Stimulated activated CD8-positive, alpha-beta memory T cell treated with anti-CD3 and anti-CD28 coated beads, Interleukin-15, amount 100 ng/mL, for 1 hour (primary cell): ENCODE results near the gene GNAT1.
"Not testable (repeated sequence)": the region's sequence is repeated elsewhere in the genome, so short reads cannot be mapped to it uniquely, and the experiment has no call there.

ENCODE experiments used
- DNase-seq: peaks from one replicate; pipeline ENCODE4 v3.0.0-alpha.2; 2020; ENCODE audit warnings: low read depth

GNAT1 gene

GRCh38 chr3:50203809-50204803, 12.7 kb downstream of the GNAT1 start:
- DNase-seq, result no peak

DNA sequence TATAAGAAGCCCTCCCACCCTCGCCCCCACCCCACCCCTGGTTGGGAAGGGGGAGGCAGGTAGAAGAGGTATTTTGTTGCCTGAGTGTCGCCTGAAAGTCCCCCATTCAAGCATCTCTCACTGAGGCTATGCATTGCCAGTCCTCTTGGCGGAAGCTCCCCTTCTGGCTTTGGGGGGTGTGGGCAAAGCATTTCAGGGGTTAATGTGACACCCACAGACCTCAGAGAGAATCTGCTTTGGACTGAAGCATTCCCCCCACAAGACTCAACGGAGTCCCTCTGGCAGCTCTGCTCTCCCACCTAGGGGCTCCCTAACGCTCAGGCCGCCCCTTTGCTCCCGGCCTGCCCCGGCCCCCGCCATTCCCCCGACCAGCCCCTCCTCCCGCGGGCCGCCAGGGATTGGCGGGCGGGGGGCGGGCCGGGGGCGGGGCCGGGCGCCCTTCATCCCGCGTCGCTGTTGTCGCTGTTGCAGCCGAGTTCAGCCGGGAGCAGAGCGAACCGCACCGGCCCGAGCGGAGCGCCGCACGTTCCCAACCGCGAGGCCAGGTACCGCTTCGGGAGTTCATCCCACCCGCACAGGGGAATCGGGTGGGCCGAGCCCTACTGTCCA, 13.5 kb downstream of the GNAT1 start, which contains the start of gene SLC38A3:
Gene SLC38A3 (plus strand): TSS at position 468 of the 609 bp plus-strand sequence. CDS start 8,929 bp downstream, outside the sequence.
- DNase-seq, result no peak

DNA sequence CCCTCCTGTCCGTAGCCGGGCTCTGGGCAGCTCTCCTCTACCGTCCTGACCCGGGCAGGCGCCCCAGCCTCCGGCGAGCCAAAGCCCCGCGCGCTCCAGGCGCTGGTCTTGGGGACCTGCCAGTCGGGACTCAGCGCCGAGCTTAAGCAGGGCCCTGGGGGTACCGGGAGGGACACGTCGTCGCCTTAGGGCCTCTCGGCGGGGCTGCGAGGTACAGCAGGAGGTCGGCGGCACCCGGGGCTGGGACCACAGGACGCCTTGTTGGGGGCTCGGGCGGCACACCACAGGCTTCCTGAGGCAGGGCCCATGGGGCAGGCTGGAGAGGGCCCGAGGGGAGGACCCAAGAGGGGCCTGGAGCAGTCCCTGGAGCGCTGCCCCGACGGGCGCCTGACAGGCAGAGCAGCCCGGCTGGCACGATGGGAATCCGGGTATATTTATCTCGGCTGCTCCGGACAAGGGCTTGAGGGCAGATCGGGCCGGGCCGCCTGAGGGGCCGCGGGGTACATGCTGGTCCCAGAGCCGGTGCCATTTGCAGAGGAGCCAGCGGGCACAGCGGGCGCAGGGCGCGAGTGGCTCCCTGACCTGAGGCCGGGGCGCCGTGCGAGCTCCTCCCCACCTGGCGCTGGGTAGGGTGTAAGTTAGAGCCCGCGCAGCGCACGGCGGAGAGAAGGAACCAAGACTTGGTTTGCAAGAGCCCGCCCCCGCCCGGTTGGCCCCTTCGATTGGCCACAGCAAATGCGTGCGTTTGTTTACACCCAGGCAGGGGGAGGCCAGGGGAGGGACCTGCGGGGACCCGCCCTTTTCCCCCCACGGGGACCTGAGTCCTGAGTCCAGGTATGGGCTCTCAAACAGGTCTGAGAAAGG, 14.2 kb downstream of the GNAT1 start:
- DNase-seq, result no peak

DNA sequence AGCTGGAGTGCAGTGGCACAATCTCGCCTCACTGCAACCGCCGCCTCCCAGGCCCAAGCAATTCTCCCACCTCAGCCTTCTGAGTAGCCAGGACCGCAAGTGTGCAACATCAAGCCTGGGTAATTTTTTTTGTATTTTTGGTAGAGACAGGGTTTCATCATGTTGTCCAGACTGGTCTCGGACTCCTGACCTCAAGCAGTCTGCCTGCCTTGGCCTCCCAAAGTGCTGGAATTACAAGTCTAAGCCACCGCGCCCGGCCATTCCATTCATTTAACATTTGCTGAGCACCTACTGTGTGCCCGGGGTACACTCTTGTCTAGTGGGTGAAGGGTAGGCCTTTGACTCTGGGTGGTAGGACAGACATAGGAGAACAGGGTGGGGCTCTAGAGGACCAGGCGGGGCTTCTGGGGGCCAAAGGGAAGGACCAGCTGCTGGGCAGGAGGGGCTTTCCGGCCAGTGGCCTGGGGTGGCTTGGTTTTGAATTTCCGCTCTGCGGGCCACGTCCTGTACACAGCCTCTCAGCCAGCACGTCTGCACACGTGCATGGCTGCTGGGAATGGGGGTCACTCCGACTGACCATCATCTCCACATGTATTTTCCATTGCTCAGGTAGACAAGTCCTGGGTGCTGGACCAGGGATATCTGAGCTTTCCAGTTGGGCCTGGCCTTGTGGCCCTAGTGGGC, 16.1 kb downstream of the GNAT1 start:
- no peak for DNase-seq

DNA sequence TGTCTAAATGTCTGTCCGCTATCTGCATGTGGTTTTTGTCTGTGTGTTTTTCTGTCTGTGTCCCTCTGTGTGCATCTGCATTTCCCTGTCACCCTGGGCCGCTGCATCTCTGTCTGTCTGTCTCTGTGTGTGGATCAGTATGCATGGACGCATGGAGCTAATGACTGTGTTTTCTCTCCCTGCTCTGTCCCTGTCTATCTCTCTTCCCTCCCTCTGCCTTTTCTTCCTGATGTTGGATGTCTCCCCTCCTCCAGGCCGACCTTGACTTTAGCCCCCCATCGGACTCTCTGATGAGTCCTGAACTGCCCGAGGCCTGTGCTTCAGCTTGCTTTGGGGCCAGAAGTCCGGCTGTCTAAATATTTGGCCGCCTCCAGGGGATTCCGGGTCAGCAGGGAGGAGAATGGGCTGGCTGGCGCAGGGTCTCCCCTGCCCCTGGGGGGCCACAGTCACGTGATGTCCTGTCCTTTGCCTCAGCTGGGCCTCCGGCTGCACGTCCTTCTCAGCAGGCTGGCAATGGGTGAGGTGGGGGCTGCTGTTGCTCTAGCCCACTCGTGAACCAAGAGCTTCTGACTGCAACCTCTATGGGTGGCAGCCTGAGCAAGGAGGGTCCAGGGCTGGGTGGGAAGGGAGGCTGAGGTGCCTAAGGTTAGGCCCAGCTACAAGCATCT, 17.4 kb downstream of the GNAT1 start:
- no peak for DNase-seq

- DNase-seq, result no peak
These were observed 18.7 kb downstream of the GNAT1 start for GRCh38 chr3:50210176-50210509.

GRCh38 chr3:50210510-50211367, 19.3 kb downstream of the GNAT1 start:
- DNase-seq, result no peak

- not testable (repeated sequence) for DNase-seq
These were observed 19.9 kb downstream of the GNAT1 start for GRCh38 chr3:50211368-50211717.

- no peak for DNase-seq
These were observed 20.5 kb downstream of the GNAT1 start for GRCh38 chr3:50211930-50212329.

DNA sequence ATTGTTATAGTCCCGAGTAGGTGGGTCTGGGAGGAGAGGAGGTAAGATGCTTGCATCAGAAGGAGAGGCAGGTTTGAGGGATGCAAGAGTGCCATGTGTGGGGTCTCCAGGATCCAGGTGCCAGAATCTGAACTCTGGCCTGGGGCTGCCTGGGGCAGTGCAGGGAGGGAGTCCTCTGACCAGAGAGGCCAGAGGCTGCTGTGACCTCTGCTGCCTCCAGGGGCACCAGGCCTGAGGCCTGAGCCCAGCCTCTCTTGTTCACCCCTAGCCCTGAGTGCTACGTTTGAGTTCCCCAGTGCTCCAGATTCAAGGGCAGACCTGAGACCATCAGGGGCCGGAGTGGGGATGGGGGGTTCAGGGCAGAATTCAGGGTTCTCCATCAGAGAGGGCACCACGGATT, 21.1 kb downstream of the GNAT1 start:
- no peak for DNase-seq

DNA sequence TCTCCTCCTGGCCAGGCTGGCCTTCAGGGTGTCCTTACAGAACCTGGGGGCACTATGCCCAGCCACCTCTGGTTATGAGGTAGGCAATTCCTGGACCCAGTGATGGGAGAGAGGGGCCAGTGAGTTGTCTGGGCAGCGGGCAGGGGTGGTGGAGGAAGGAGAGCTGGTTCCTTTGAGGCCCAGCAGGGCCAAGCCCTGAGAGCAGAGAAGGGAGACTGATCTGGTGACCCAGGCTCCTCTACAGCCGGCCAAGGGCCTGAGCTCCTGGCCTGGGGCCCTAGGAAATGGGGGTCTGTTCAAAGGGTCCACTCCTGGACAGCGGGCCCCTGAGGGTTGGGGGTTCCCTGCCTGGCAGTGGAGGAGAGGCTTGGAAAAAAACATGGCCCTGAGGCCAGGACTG, 21.6 kb downstream of the GNAT1 start:
- DNase-seq, result no peak

GRCh38 chr3:50213373-50213772, 22.0 kb downstream of the GNAT1 start:
- no peak for DNase-seq

DNA sequence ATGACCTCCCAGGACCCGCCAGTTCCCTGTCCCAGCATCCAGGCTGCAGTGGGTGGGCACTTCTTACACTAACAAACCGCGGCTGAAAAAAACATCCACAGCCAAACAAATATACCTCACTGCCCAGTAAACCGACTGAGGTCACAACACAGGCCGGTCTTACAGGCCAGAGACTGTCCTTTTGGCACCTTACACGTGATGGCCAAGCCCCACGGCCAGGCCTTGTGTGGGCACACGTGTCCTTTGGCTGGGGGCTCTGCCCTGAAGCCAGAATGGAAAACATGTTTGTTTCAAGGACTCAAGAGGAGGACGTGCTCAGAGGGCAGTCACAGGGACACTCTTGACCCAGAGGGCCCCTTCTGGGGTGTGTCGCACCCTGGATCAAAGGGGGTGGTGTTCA, 23.4 kb downstream of the GNAT1 start:
- no peak for DNase-seq

GRCh38 chr3:50215529-50215928, 24.1 kb downstream of the GNAT1 start:
- DNase-seq, result no peak

DNA sequence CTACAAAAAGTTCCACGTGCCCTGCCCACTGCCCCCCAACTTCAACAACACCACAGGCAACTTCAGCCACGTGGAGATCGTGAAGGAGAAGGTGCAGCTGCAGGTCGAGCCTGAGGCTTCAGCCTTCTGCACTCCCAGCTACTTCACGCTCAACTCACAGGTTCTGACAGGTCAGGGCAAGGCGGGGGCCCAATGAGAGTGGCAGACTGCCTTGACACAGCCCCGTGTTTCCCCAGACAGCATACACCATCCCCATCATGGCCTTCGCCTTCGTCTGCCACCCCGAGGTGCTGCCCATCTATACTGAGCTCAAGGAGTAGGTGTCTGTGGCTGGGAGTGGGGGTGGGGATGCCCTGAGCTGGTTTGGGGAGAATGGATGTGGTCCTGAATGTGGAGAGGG, 26.3 kb downstream of the GNAT1 start:
- no peak for DNase-seq

- no peak for DNase-seq
These were observed 27.0 kb downstream of the GNAT1 start for GRCh38 chr3:50218448-50218847.

DNA sequence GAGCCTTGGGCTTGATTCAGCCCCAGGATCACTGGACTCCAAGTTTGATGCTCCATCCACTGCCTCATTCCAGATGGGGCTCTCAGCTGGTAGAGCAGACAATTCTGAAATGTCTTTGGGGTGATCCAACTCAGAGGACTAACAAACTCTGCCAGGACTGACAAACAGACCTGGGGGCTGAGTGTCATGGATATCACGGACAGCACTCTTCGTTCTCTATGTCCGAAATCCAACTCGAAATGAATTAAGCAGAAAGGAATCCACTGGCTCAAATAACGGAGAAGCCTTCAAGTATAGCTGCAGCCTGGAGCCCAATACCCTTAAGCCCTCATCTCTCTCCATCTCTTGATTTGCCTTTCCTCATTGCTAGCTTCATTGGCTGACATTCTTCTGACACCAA, 27.9 kb downstream of the GNAT1 start:
- DNase-seq, result no peak

- no peak for DNase-seq
These were observed 28.7 kb downstream of the GNAT1 start for GRCh38 chr3:50220109-50220508.

DNA sequence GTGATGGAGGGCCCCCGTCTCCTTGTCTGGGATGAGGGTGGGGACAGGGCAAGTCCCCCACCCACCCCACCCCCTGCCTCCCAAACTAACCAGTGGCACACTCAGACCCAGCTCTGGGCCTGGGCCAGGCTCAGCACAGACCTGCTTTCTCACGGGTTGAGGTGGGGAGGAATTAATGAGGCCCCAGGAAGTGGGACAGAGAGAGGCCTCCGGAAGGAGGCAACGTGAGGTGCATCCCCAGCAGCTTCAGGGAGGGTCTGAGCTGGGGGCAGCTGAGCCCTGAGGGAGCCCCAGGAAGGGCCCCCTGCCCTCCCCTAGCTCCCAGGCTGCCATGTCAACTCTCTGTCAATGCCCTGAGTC, 29.6 kb downstream of the GNAT1 start:
- no peak for DNase-seq

DNA sequence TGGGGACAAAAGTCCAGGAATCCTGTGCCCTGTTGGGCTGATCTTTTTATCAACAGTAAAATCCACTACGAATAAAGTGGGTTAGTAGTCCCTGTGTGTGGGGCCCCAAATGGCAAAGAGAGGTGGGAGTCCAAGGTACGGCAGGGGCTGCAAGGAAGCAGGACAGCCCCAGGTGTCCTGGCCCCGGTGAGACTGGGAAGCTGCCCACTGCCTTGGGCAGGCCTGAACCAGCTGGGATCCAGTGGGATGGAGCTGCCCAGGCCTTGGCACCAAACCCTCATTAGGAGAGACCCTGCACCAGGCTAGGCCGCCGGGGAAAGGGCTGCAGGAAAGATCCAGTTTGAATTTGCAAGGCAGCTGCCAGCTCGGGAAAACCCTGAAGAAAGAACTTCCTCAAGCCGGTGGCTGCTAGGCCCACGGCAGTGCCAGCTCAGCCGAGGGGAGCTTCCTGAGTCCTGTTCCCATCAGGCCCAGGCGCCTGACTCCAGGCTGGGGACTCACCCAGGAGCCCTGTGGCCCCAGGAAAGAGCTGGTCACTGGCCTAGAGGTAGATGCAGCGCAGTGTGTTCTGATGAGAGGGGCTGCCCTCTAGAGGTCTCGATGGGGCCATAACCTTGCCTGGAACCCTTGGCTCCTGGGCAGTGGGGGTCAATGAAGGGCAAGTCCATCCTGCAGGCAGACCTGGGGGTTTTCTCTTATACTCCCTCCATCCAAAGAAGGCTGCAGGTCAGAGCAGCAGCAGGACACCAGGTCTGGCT, 30.2 kb downstream of the GNAT1 start:
- no peak for DNase-seq
